Right atrium auricular region (tissue), 2 donors: ENCODE data around the gene LYG1. TPM values are rescaled to one million over a fixed set of nuclear protein-coding genes. Genes with fewer than 3 reads are reported as not detected.
"Not testable (repeated sequence)": the region's sequence is repeated elsewhere in the genome, so short reads cannot be mapped to it uniquely, and the experiment has no call there.

Experiments used
- DNase-seq: peaks from one replicate; pipeline ENCODE4 v3.0.0-alpha.2; 2019; ENCODE audit warnings: low spot score
- H3K27ac ChIP-seq, 2 donors: fragments of 200-600 bp; sonication (generic); 1 replicate in 1 of 2; 2 replicates in 1 of 2; pipeline ENCODE4 v1.5.1; 2016 to 2019
- H3K27me3 ChIP-seq, 2 donors: fragments of 200-600 bp; sonication (generic); one replicate each; pipeline versions ENCODE4 v1.5.1 to v1.6.0; 2017 to 2019
- H3K36me3 ChIP-seq: fragments of 200-600 bp; sonication (generic); one replicate; pipeline ENCODE4 v1.5.1; 2016
- H3K4me1 ChIP-seq, 2 donors: fragments of 200-600 bp; sonication (generic); one replicate each; pipeline versions ENCODE4 v1.5.1 to v1.6.0; 2017 to 2019
- H3K4me3 ChIP-seq, 2 donors: fragments of 200-600 bp; sonication (generic); 1 replicate in 1 of 2; 2 replicates in 1 of 2; pipeline ENCODE4 v1.5.1; 2017 to 2019; ENCODE audit warnings: mild to moderate bottlenecking in 1 of 2, moderate library complexity in 1 of 2
- H3K9me3 ChIP-seq, 2 donors: fragments of 200-600 bp; sonication (generic); one replicate each; pipeline ENCODE4 v1.5.1; 2019
- CTCF ChIP-seq, 2 donors: fragments of 200-600 bp; sonication (generic); IDR thresholded peaks; one replicate each; pipeline ENCODE4 v1.5.1; 2019; ENCODE audit warnings: antibody characterized with exemption in 2 of 2
- total RNA-seq, 2 donors: library from RNA; depleted of rRNA; stranded (reverse); fragments of >200 nt; gene quantifications; one replicate each; pipeline ENCODE4 v1.1.0, GENCODE V29; 2016

LYG1 gene
- under 1 TPM in 1 of 2 donors, not detected in 1; 0.75 TPM for total RNA-seq

- H3K27me3 ChIP-seq, H3K4me3 ChIP-seq, DNase-seq, H3K4me1 ChIP-seq, H3K9me3 ChIP-seq, H3K27ac ChIP-seq: not testable (repeated sequence)
- peaks cover 14% of the 10 kb centered on the region for H3K36me3 ChIP-seq
Measured at GRCh38 chr2:99301097-99301496, at the start of gene LYG1. TSS of gene LYG1 (minus strand) at chr2:99301197. CDS start at chr2:99295670, 5,527 bp downstream.

- H3K4me1 ChIP-seq, result no peaks in the 10 kb centered on the region
- no peak for TF ChIP-seq CTCF (IDR thresholded peaks at IDR 0.05)
- H3K27me3 ChIP-seq, result no peaks in the 10 kb centered on the region
- no peaks in the 10 kb centered on the region for H3K36me3 ChIP-seq
- H3K4me3 ChIP-seq, result no peak overlapping the region
- H3K27ac ChIP-seq, result no peak overlapping the region
- no peaks in the 10 kb centered on the region for H3K9me3 ChIP-seq
- DNase-seq, result no peak
Measured at GRCh38 chr2:99350194-99350593, 49.2 kb upstream of the LYG1 start.

GRCh38 chr2:99348173-99348572, 47.2 kb upstream of the LYG1 start:
- no peak for DNase-seq
- Histone ChIP-seq H3K27me3 (no peaks in the 10 kb centered on the region), H3K27ac (no peak overlapping the region), H3K4me3 (no peak overlapping the region), H3K4me1 (no peaks in the 10 kb centered on the region), H3K36me3 (no peaks in the 10 kb centered on the region), H3K9me3 (no peaks in the 10 kb centered on the region)
- no peak for TF ChIP-seq CTCF (IDR thresholded peaks at IDR 0.05)

GRCh38 chr2:99346218-99346617, 45.2 kb upstream of the LYG1 start:
- H3K9me3 ChIP-seq, result no peaks in the 10 kb centered on the region
- no peak overlapping the region for H3K27ac ChIP-seq
- no peak for TF ChIP-seq CTCF (IDR thresholded peaks at IDR 0.05)
- H3K27me3 ChIP-seq, result no peaks in the 10 kb centered on the region
- no peak for DNase-seq
- H3K4me3 ChIP-seq, result no peak overlapping the region
- no peaks in the 10 kb centered on the region for H3K36me3 ChIP-seq
- H3K4me1 ChIP-seq, result peaks cover 0 to 3% of the 10 kb centered on the region in 2 donors

GRCh38 chr2:99345446-99345845, 44.4 kb upstream of the LYG1 start:
- not testable (repeated sequence) for H3K27ac ChIP-seq, H3K4me3 ChIP-seq, H3K9me3 ChIP-seq, H3K27me3 ChIP-seq, H3K36me3 ChIP-seq, DNase-seq
- peaks cover 0 to 10% of the 10 kb centered on the region in 2 donors for H3K4me1 ChIP-seq

GRCh38 chr2:99342536-99342935, 41.5 kb upstream of the LYG1 start:
- H3K9me3 ChIP-seq, result no peaks in the 10 kb centered on the region
- no peak for TF ChIP-seq CTCF (IDR thresholded peaks at IDR 0.05)

GRCh38 chr2:99340669-99341236, 39.8 kb upstream of the LYG1 start:
- no peaks in the 10 kb centered on the region for H3K36me3 ChIP-seq
- DNase-seq, result no peak
- no peak overlapping the region for H3K27ac ChIP-seq
- no peaks in the 10 kb centered on the region for H3K9me3 ChIP-seq
- no peak overlapping the region for H3K4me3 ChIP-seq
- H3K27me3 ChIP-seq, result no peaks in the 10 kb centered on the region
- no peak for TF ChIP-seq CTCF (IDR thresholded peaks at IDR 0.05)
- H3K4me1 ChIP-seq, result peaks cover 0 to 30% of the 10 kb centered on the region in 2 donors

More at GRCh38 chr2:99342536-99342935, 41.5 kb upstream of the LYG1 start:
- no peak for DNase-seq
- H3K4me3 ChIP-seq, result no peak overlapping the region
- H3K27ac ChIP-seq, result no peak overlapping the region
- H3K4me1 ChIP-seq, result peaks cover 0 to 30% of the 10 kb centered on the region in 2 donors
- H3K27me3 ChIP-seq, result no peaks in the 10 kb centered on the region
- no peaks in the 10 kb centered on the region for H3K36me3 ChIP-seq
